Ovary (tissue), 9 donors: ENCODE data around the gene WBP2NL. TPM values are rescaled to one million over a fixed set of nuclear protein-coding genes. Genes with fewer than 3 reads are reported as not detected.

ENCODE experiments used
- DNase-seq, 5 donors: peaks; one replicate each; pipeline ENCODE4 v3.0.0-alpha.2; 2019 to 2020
- H3K27ac ChIP-seq, 2 donors: fragments of 200-600 bp; one replicate each; pipeline versions ENCODE4 v1.5.1 to v1.8.0; 2019 to 2022
- H3K27me3 ChIP-seq: fragments of 200-600 bp; one replicate; pipeline ENCODE4 v1.8.0; 2022
- H3K36me3 ChIP-seq: fragments of 200-600 bp; sonication (generic); one replicate; pipeline ENCODE4 v1.5.1; 2019
- H3K4me1 ChIP-seq: one replicate; pipeline ENCODE4 v1.8.1; 2013; ENCODE audit warnings: mild to moderate bottlenecking, moderate library complexity; ENCODE audit not compliant: insufficient read depth
- H3K4me3 ChIP-seq: fragments of 200-600 bp; sonication (generic); one replicate; pipeline ENCODE4 v1.5.1; 2017
- H3K9me3 ChIP-seq, 2 donors: fragments of 200-600 bp in 1 of 2; sonication (generic) in 1 of 2; one replicate each; pipeline versions ENCODE4 v1.5.1 to v1.8.1; 2013 to 2019; ENCODE audit warnings: mild to moderate bottlenecking in 1 of 2, moderate library complexity in 1 of 2
- EP300 ChIP-seq: sonication (generic); formaldehyde crosslinking; IDR thresholded peaks from one replicate; pipeline ENCODE4 v1.6.1; 2017; ENCODE audit warnings: antibody characterized with exemption
- POLR2A ChIP-seq: fragments of 450-650 bp; IDR thresholded peaks from one replicate; pipeline ENCODE4 v1.6.1; 2017; ENCODE audit warnings: antibody characterized with exemption, mild to moderate bottlenecking, moderate library complexity
- WGBS, 3 donors: extraction: QIAGEN DNeasy Blood & Tissue Kit in 1 of 3; methylation state at CpG; one replicate each; pipeline versions ENCODE4 v1.1.5 to v1.1.7; 2013 to 2017; 5-methylcytosine and 5-hydroxymethylcytosine counted together
- intact Hi-C, 4 donors: fragments of 100-400 bp; cut with DNase I; formaldehyde crosslinking; loops; one replicate each; pipeline versions ENCODE4 v1.11.0 to v1.15.1; 2022 to 2023
- polyA plus RNA-seq, 2 donors: library from polyadenylated mRNA; stranded (reverse); fragments of 200-250 nt in 1 of 2; fragments of 350-450 nt in 1 of 2; fragmentation: Illumina TruSeq in 1 of 2; extraction: RNeasy Lipid Tissue Mini Kit (QIAGEN cat#74804) in 1 of 2; gene quantifications; one replicate each; pipeline ENCODE4 v1.2.3, GENCODE V29; 2013 to 2014
- total RNA-seq, 7 donors: library from RNA; depleted of rRNA in 2 of 7; stranded (reverse); fragments of >200 nt in 2 of 7; fragmentation: NEBNext Ultra II Directional in 3 of 7; extraction: Animal tissue kit (Norgen Biotek cat#: 25700) in 3 of 7; gene quantifications; one replicate each; pipeline versions ENCODE4 v1.1.0 to v1.2.4, GENCODE V29; 2016 to 2023
- TF ChIP-seq, protein P1 (sequence below), 3 donors: fragments of 450-650 bp in 2 of 3; fragments of 200-600 bp in 1 of 3; IDR thresholded peaks; one replicate each; pipeline versions ENCODE4 v1.5.1 to v1.8.0; 2016 to 2022; ENCODE audit warnings: antibody characterized with exemption in 3 of 3, mild to moderate bottlenecking in 1 of 3
- donor health status: DM: no; HTN: no; CAD: no; lungs with moderate emphysema.
- donor health status: DM: no; HTN: no; CAD: no.
- donor health status: Bipolar disorder and iron deficiency.
- donor health status: DM: yes; HTN: yes; CAD: no.
- donor health status: DM: no; HTN: no; CAD: no.
- donor health status: DM: yes; HTN: yes; CAD: no.

The WBP2NL gene
- total and polyA plus RNA-seq, 9 donors, result 0.48 to 4.5 (median 2.8) TPM

DNA sequence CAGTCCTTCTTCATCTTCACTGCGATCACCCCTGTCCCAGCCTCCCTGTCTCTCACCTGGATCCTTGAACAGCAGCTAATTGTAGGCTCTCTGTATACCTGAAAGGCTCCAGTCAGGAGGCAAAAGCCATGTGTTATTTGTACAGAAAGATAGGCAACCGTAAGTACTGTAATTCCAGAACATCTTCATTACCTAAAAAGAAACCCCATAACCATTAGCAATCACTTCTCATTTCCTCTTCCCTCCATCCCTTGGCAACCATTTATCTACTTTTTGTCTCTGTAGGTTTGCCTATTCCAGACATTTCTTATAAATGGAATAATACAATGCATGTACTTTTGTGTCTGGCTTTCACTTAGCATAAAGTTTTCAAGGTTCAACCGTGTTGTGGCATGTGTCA, 54.2 kb downstream of the WBP2NL start:
- no peak overlapping the region for H3K27ac ChIP-seq
- H3K36me3 ChIP-seq, result no peaks in the 10 kb centered on the region
- no peaks in the 10 kb centered on the region for H3K27me3 ChIP-seq
- intact Hi-C loops, result no loop called here
- H3K4me3 ChIP-seq, result no peak overlapping the region
- TF ChIP-seq, protein P1, sequence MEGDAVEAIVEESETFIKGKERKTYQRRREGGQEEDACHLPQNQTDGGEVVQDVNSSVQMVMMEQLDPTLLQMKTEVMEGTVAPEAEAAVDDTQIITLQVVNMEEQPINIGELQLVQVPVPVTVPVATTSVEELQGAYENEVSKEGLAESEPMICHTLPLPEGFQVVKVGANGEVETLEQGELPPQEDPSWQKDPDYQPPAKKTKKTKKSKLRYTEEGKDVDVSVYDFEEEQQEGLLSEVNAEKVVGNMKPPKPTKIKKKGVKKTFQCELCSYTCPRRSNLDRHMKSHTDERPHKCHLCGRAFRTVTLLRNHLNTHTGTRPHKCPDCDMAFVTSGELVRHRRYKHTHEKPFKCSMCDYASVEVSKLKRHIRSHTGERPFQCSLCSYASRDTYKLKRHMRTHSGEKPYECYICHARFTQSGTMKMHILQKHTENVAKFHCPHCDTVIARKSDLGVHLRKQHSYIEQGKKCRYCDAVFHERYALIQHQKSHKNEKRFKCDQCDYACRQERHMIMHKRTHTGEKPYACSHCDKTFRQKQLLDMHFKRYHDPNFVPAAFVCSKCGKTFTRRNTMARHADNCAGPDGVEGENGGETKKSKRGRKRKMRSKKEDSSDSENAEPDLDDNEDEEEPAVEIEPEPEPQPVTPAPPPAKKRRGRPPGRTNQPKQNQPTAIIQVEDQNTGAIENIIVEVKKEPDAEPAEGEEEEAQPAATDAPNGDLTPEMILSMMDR (IDR thresholded peaks at IDR 0.05), result no peak
- no peak for TF ChIP-seq POLR2A
- no peak for DNase-seq
- H3K4me1 ChIP-seq, result no peaks in the 10 kb centered on the region
- WGBS, 3 donors, result 82 to 87% (median 84%) methylated on average over 3 of the region's 3 CpGs
- H3K9me3 ChIP-seq, result no peaks in the 10 kb centered on the region

DNA sequence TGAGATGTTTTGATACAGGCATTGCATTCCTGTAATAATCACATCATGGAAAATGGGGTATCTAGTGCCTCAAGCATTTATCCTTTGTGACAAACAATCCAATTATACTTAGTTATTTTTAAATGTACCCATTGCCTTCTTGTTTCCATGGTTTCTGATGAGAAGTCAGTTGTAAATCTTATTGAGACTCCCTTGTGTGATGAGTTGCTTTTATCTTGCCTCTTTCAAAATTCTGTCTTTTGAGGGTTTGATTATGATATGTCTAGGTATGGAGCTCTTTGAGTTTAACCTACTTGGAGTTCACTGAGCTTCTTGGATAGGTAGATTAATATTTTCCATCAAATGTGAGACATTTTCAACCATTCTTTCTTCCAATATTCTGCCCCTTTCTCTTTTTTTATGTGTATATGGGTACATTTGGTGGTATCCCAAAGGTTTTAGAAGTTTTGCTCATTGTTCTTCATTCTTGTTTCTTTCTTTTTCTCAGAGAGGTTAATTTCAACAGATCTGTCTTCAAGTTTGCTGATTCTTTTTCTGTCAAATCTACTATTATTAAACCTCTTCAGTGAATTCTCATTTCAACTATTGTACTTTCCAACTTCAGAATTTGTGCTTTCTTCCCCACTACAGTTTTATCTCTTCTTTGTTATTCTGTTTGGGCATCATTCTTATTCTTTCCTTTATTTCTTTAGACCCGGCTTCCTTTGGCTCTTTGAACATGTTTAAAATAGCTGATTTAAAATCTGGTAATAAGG, 58.3 kb downstream of the WBP2NL start:
- DNase-seq, result no peak
- Histone ChIP-seq H3K4me3 (no peak overlapping the region), H3K9me3 (no peaks in the 10 kb centered on the region), H3K27me3 (no peaks in the 10 kb centered on the region), H3K36me3 (no peaks in the 10 kb centered on the region), H3K4me1 (no peaks in the 10 kb centered on the region), H3K27ac (no peak overlapping the region)
- 96 to 98% (median 97%) methylated on average over 1 of the region's 1 CpG for WGBS, 3 donors
- intact Hi-C loops, result loop anchor here in 1 of 4 donors (5.0 kb wide), 1 partner anchor 45 kb away; no protein-coding TSS in a partner anchor
- TF ChIP-seq, protein P1 (IDR thresholded peaks at IDR 0.05), result no peak
- TF ChIP-seq POLR2A, result no peak
- TF ChIP-seq EP300, result no peak

DNA sequence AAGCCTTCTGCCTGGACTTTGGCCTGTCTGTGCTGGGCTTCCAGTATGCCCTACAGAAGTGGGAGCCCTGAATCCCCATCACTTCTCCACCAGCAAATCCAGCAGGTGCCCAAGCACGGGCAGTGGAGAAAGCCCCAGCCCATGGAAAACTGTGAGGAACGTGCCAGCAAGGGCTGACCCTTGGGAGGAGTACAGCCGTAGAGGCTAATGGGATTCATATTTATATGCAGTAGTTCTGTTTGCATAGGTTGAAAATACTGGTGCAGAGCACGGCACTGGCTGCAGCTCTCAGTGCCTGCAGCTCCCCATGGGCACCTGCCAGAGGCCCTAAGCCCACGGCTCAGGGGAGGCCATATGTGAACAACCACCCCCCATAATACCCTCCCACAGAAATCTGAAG, 61.9 kb downstream of the WBP2NL start:
- Histone ChIP-seq H3K4me3 (no peak overlapping the region), H3K36me3 (no peaks in the 10 kb centered on the region), H3K4me1 (no peaks in the 10 kb centered on the region), H3K9me3 (no peaks in the 10 kb centered on the region), H3K27me3 (no peaks in the 10 kb centered on the region), H3K27ac (no peak overlapping the region)
- 86 to 94% (median 88%) methylated on average over 5 of the region's 5 CpGs for WGBS, 3 donors
- intact Hi-C loops, result no loop called here
- TF ChIP-seq POLR2A (no peak), EP300 (no peak)
- TF ChIP-seq, protein P1 (IDR thresholded peaks at IDR 0.05), result no peak
- DNase-seq, result peak in 1 of 5 donors; percentile 7

DNA sequence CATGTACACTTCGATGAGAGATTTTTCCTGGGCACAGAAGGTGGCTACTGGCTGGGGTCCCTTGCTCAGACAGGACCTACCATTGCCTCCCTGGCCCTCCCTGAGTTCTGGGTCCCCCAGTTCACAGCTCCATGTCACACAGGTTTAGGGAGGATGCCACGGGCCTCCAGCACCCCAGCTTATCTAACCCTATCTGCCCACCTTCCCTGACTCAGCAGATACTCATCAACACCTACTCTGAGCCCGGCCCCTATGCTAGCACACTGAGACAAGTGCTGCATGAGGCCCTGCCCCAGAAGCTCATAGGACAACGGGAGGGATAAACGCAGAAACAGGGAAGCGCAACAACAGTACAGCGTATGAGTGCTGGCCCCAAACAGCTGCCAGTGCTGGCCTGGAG, 62.5 kb downstream of the WBP2NL start:
- Histone ChIP-seq H3K4me1 (no peaks in the 10 kb centered on the region), H3K4me3 (no peak overlapping the region), H3K27ac (no peak overlapping the region), H3K9me3 (no peaks in the 10 kb centered on the region), H3K36me3 (no peaks in the 10 kb centered on the region), H3K27me3 (no peaks in the 10 kb centered on the region)
- intact Hi-C loops, result no loop called here
- 87 to 95% (median 88%) methylated on average over 7 of the region's 7 CpGs for WGBS, 3 donors
- TF ChIP-seq, protein P1 (IDR thresholded peaks at IDR 0.05), result no peak
- no peak for TF ChIP-seq POLR2A
- no peak for TF ChIP-seq EP300
- DNase-seq, result no peak
